Limb (tissue), 2 donors: ENCODE results near the gene GPR27.

Experiments used
- DNase-seq, 2 donors: peaks; one replicate each; pipeline ENCODE4 v3.0.0-alpha.2; 2016; ENCODE audit errors: extremely low spot score in 2 of 2

Gene GPR27

GRCh38 chr3:71753701-71754609 lies at the start of gene GPR27:
Gene GPR27, plus strand, starts transcription at chr3:71753855. Its CDS starts 195 bp downstream, at chr3:71754050.
- DNase-seq = peak in 1 of 2 donors; percentile 75

- DNase-seq = no peak
Observed at GRCh38 chr3:71704915-71705314, 48.7 kb upstream of the GPR27 start.

GRCh38 chr3:71705681-71706080 lies 48.0 kb upstream of the GPR27 start:
- DNase-seq = no peak

- no peak for DNase-seq
Observed at GRCh38 chr3:71707595-71707994, 46.1 kb upstream of the GPR27 start.

- DNase-seq = no peak
Observed at GRCh38 chr3:71708476-71709105, 45.1 kb upstream of the GPR27 start.

GRCh38 chr3:71709908-71710511 lies 43.6 kb upstream of the GPR27 start:
- DNase-seq = no peak

- DNase-seq = peak in 1 of 2 donors; percentile 65
Observed at GRCh38 chr3:71710906-71711494, 42.7 kb upstream of the GPR27 start.

- DNase-seq = no peak
Observed at GRCh38 chr3:71713041-71713440, 40.6 kb upstream of the GPR27 start.

- DNase-seq = no peak
Observed at GRCh38 chr3:71714595-71714994, 39.1 kb upstream of the GPR27 start.

- no peak for DNase-seq
Observed at GRCh38 chr3:71718072-71718471, 35.6 kb upstream of the GPR27 start.

GRCh38 chr3:71721002-71721401 lies 32.7 kb upstream of the GPR27 start:
- no peak for DNase-seq

GRCh38 chr3:71721651-71722157 lies 32.0 kb upstream of the GPR27 start:
- DNase-seq = no peak

GRCh38 chr3:71722693-71723092 lies 31.0 kb upstream of the GPR27 start:
- DNase-seq = no peak

- DNase-seq = no peak
Observed at GRCh38 chr3:71723452-71724170, 30.0 kb upstream of the GPR27 start.

- no peak for DNase-seq
Observed at GRCh38 chr3:71724171-71724453, 29.5 kb upstream of the GPR27 start.

GRCh38 chr3:71724584-71725270 lies 28.9 kb upstream of the GPR27 start:
- peak in 1 of 2 donors; percentile 71 for DNase-seq

GRCh38 chr3:71725271-71725991 lies 28.2 kb upstream of the GPR27 start, which contains the start of gene EIF4E3:
Gene EIF4E3, minus strand, starts transcription at chr3:71725402. Its CDS starts 35 bp downstream, at chr3:71725367.
- no peak for DNase-seq

GRCh38 chr3:71726146-71726545 lies 27.5 kb upstream of the GPR27 start:
- DNase-seq = no peak

- DNase-seq = peak in 1 of 2 donors; percentile 61
Observed at GRCh38 chr3:71728632-71729342, 24.9 kb upstream of the GPR27 start.
